Measurements from ENCODE around the gene NSRP1.
A peak's percentile ranks its signal among the peaks of the same experiment; 100 is the strongest.
"Not testable (repeated sequence)": the region's sequence is repeated elsewhere in the genome, so short reads cannot be mapped to it uniquely, and the experiment has no call there.

The NSRP1 gene

GRCh38 chr17:30116661-30117551 lies at the start of gene NSRP1:
Gene NSRP1, plus strand, starts transcription at chr17:30116816. Its CDS starts 28 bp downstream, at chr17:30116844.
- DNase-seq (ENCODE audit: low spot score), result peak; percentile 94

- DNase-seq (ENCODE audit: low spot score), result no peak
These were observed 48.2 kb upstream of the NSRP1 start for GRCh38 chr17:30068465-30068864.

- DNase-seq (ENCODE audit: low spot score), result no peak
These were observed 42.4 kb upstream of the NSRP1 start for GRCh38 chr17:30074254-30074653.

GRCh38 chr17:30074730-30075129 lies 41.9 kb upstream of the NSRP1 start:
- no peak for DNase-seq (ENCODE audit: low spot score)

GRCh38 chr17:30082773-30083172 lies 33.8 kb upstream of the NSRP1 start:
- DNase-seq (ENCODE audit: low spot score), result no peak

- no peak for DNase-seq (ENCODE audit: low spot score)
These were observed 31.8 kb upstream of the NSRP1 start for GRCh38 chr17:30084788-30085187.

GRCh38 chr17:30086896-30087295 lies 29.7 kb upstream of the NSRP1 start:
- no peak for DNase-seq (ENCODE audit: low spot score)

GRCh38 chr17:30087431-30087830 lies 29.2 kb upstream of the NSRP1 start:
- DNase-seq (ENCODE audit: low spot score), result not testable (repeated sequence)

GRCh38 chr17:30091121-30091670 lies 25.4 kb upstream of the NSRP1 start:
- DNase-seq (ENCODE audit: low spot score), result no peak

- peak; percentile 87 for DNase-seq (ENCODE audit: low spot score)
These were observed 24.8 kb upstream of the NSRP1 start for GRCh38 chr17:30091771-30092170.

GRCh38 chr17:30092886-30093285 lies 23.7 kb upstream of the NSRP1 start:
- DNase-seq (ENCODE audit: low spot score), result no peak

GRCh38 chr17:30093463-30094147 lies 23.0 kb upstream of the NSRP1 start:
- DNase-seq (ENCODE audit: low spot score), result peak; percentile 71

GRCh38 chr17:30095507-30096244 lies 20.9 kb upstream of the NSRP1 start:
- DNase-seq (ENCODE audit: low spot score), result peak; percentile 71

- no peak for DNase-seq (ENCODE audit: low spot score)
These were observed 14.8 kb upstream of the NSRP1 start for GRCh38 chr17:30101686-30102390.

- DNase-seq (ENCODE audit: low spot score), result no peak
These were observed 12.7 kb upstream of the NSRP1 start for GRCh38 chr17:30103921-30104320.

- peak; percentile 82 for DNase-seq (ENCODE audit: low spot score)
These were observed 11.9 kb upstream of the NSRP1 start for GRCh38 chr17:30104575-30105339.

- no peak for DNase-seq (ENCODE audit: low spot score)
These were observed 3.8 kb upstream of the NSRP1 start for GRCh38 chr17:30112794-30113193.

GRCh38 chr17:30113213-30113612 lies 3.4 kb upstream of the NSRP1 start:
- peak; percentile 34 for DNase-seq (ENCODE audit: low spot score)

- DNase-seq (ENCODE audit: low spot score), result no peak
These were observed 313 bp upstream of the NSRP1 start for GRCh38 chr17:30116345-30116660.

- DNase-seq (ENCODE audit: low spot score), result no peak
These were observed 1.1 kb downstream of the NSRP1 start for GRCh38 chr17:30117675-30118081.

- not testable (repeated sequence) for DNase-seq (ENCODE audit: low spot score)
These were observed 2.0 kb downstream of the NSRP1 start for GRCh38 chr17:30118635-30119034.
